Sigmoid colon (tissue), 4 donors: Measurements from ENCODE around the gene PGS1.

Source experiments
- CTCF ChIP-seq, 4 experiments: fragments of 450-650 bp in 3 of 4; fragments of 200-600 bp in 1 of 4; IDR thresholded peaks; one replicate each; pipeline ENCODE4 v1.5.1; 2016 to 2019; ENCODE audit warnings: antibody characterized with exemption in 4 of 4, mild to moderate bottlenecking in 3 of 4, moderate library complexity in 2 of 4
- EP300 ChIP-seq, 4 donors: sonication (generic); formaldehyde crosslinking; IDR thresholded peaks; one replicate each; pipeline ENCODE4 v1.6.1; 2017; ENCODE audit warnings: antibody characterized with exemption in 4 of 4

GRCh38 chr17:78353834-78354233 lies 24.6 kb upstream of the PGS1 start:
- TF ChIP-seq CTCF (IDR thresholded peaks at IDR 0.05) (no peak), EP300 (IDR thresholded peaks at IDR 0.05) (no peak)
